GM18505 (cell line): ENCODE measurements around the gene HAAO.
"Not testable (repeated sequence)": the region's sequence is repeated elsewhere in the genome, so short reads cannot be mapped to it uniquely, and the experiment has no call there.

Source experiments
- ATAC-seq: cut with Tn5 transposase; IDR thresholded peaks from one replicate; pipeline ENCODE4 v1.9.1; 2021; ENCODE audit not compliant: unreplicated experiment
- POLR2A ChIP-seq: IDR thresholded peaks from 4 replicates; pipeline ENCODE4 v1.6.1; 2011; ENCODE audit warnings: borderline replicate concordance; ENCODE audit not compliant: insufficient read depth, insufficient read length; ENCODE audit errors: extremely low read depth

Gene HAAO

GRCh38 chr2:42752314-42752713, 40.1 kb downstream of the HAAO start:
- TF ChIP-seq POLR2A, result no peak
- ATAC-seq, result peak; percentile 59

DNA sequence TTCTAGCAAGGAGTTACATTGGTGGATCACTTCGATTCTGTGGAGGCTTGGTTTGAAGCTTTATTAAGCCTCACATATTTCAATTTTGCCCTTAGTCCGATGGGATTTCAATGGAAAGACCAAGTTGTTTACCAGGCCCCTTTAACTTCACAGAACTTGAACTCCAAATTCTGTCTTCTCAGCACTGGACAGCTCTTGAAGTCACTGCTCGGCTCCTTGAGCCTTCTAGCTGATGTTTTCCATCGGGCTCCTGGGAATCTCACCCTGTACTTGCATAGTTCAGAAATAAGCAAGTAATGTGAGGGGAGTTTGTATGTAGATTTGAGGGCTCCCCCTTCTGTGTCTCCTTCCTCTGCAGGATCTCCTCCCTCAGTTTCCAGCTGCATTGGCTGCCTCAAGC, 43.5 kb downstream of the HAAO start:
- TF ChIP-seq POLR2A, result no peak
- no peak for ATAC-seq

DNA sequence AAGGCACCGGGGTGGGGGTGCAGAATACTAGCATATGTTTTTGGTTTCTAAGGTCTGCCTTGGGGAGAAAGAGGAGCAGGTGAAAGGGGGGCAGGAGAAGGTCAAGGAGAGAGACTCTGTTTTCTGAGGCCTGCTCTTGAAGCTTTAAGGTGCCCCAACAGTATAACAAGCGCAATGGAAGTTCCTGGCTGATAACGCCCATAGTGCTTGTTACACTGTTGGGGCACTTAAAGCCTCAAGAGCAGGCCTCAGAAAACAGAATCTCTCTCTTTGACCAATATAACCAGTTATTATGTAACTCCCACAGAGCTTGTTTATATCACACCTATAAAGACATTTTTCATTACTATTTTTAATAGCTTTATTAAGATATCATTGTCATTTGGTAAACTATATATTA, 45.0 kb downstream of the HAAO start:
- TF ChIP-seq POLR2A, result no peak
- no peak for ATAC-seq

DNA sequence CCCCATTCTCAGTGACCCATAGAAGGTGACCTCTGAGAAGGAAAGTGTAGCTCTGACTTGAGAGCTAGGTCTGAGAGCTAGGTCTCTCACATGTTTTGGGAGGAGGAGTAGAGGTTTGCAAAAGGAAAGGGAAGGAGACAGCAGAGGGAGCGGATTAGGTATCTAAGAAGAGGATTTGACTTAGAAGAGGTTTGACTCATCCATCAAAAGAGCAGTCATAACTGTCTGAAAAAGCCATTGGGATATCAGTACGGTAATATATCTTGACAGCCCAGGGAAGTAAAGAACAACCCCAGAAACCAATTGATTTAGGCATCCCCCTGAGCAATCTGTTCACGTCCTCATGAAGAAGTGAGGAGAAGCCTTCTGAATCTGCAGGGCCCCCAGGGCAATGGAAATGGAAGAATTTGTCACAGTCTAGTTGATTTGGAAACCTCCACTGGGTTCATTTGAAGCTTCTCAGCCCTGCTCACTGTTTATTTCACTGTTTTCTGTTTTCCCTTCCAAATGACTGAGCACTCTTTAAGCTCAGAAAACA, 47.8 kb downstream of the HAAO start:
- TF ChIP-seq POLR2A, result no peak
- no peak for ATAC-seq

GRCh38 chr2:42743659-42743990, 48.8 kb downstream of the HAAO start:
- no peak for ATAC-seq
- no peak for TF ChIP-seq POLR2A

DNA sequence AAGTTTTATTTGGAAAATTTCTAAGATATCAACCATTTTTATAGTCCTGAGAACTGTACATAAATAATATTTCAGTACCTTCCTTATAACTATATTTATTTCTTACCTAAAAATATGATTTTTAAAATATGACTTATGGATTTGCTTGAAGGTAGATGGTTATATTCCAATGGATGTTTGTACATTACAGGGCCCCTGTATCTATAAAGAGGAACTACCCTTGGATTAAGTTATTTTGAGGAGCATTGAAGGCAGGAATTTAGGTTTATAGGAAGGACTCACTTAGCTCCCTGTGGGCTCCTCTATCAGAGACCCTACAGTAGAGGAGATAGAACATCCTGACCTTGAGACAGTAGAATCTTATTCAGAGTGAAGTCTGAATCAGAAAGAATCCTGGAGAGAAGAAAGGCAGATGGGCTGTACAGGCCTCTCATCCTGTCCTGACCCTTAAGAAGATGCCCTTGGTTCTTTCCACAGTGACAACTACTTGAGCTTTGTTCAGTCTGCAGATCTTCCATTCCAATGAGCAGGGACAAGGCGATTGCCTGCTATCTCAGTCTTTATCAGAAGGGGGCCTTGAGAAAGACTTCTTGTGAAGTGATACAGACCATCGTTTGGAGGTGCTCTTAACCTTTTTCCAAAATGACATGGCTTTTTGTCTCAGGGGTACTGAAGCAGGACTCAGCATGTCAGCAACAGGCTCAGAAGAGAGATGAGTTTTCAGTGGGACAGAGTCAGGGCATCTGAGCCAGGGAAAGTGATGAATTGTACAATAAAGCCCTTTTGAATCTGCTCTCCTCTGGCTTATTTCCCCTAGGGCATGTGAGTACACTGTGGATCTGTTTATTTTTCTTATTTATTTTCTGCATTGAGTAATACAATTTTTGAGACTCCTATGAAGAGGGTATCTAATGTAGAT, 49.4 kb downstream of the HAAO start:
- no peak for TF ChIP-seq POLR2A
- ATAC-seq, result no peak

DNA sequence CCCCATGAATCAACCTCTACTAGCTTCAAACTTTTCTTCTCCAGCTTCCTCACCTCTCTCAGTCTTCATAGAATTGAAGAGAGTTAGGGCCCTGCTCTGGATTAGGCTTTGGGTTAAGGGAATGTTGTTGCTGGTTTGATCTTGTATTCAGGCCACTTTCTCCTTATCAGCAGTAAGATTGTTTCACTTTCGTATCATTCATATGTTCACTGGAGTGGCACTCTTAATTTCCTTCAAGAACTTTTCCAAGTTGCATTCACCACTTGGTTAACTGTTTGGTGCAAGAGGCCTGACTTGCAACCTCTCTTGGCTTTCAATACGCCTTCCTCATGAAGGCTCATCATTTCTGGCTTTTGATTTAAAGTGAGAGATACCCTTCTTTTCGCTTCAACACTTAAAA, 51.2 kb downstream of the HAAO start:
- TF ChIP-seq POLR2A, result no peak
- ATAC-seq, result no peak

DNA sequence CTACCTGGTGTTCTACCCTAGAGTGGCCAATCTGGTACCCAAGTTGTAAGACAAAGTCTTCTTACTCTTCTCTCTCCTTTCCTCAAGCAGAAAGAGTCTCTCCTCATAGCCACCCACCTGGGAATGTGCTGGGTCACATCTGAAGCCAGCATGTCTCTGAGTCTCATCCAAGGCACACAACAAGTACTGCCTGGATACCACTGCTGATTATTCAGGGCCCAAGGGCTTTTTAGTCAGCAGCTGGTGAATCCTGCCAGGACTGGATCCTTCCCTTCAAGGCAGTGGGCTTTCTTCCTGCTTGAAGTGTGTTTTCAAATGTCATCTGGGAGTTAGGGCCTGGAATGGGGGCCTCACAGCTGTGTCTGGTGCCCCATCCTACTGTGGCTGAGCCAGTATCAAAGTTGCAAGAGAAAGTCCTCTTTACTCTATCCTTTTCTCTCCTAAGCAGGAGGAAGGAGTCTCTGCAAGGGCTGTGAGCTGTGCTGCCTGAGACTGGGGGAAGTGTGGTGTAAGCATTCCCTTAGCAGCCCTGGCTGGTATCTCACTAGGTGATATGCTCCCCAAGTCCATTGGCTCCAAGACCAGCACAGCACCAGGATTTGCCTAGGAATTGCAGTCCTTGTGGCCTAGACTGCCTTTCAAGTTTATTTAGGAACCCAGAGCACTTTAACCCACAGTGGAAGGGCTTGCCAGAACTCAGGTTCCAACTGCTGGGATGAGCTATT, 55.6 kb downstream of the HAAO start:
- ATAC-seq, result no peak
- TF ChIP-seq POLR2A, result no peak

DNA sequence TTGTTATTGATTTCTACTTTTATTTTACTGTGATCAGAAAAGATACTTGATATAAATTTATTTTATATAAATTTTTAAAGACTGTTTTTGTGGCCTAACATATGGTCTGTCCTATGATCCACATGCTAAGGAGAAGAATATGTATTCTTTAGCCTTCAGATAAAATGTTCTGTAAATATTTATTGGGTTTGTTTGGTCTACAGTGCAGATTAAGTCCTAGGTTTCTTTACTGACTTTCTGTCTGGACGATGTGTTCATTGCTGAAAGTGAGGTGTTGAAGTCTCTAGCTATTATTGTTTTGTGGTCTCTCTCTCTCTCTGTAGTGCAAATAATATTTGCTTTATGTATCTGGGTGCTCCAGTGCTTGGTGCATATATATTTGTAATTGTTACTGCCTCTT, 58.5 kb downstream of the HAAO start:
- TF ChIP-seq POLR2A, result no peak

DNA sequence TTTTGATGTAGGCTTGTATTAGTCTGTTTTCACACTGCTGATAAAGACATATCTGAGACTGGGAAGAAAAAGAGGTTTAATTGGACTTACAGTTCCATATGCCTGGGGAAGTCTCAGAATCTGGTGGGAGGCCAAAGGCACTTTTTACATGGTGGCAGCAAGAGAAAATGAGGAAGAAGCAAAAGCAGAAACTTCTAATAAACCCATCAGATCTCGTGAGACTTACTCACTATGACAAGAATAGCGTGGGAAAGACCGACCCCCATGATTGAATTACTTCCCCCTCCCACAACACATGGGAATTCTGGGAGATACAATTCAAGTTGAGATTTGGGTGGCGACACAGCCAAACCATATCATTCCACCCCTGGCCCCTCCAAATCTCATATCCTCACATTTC, 61.1 kb downstream of the HAAO start:
- ATAC-seq, result not testable (repeated sequence)

More for the DNA sequence above, 58.5 kb downstream of the HAAO start:
- no peak for ATAC-seq

- no peak for TF ChIP-seq POLR2A
- no peak for ATAC-seq
Measured at GRCh38 chr2:42726680-42727079, 65.7 kb downstream of the HAAO start.

GRCh38 chr2:42725657-42726056, 66.7 kb downstream of the HAAO start:
- no peak for TF ChIP-seq POLR2A
- ATAC-seq, result no peak

DNA sequence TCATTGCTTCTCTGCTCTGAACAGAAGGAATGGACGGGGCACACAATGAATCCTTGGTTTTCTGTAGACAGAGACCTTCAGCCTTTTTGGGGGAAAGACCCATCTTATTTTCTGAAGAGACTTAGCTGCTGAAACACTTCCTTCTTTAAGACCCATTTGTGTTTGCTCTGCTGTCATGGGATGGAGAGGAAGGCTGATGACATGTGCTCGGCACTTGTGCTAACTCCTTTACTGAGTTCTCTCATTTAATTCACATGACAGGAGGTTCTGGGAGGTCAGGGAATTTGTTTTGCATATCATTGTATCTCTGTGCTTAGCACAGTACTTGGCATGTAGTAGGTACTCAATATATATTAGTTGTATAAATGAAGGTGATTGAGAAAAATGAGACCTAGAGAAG, 67.5 kb downstream of the HAAO start:
- TF ChIP-seq POLR2A, result no peak
- no peak for ATAC-seq

- TF ChIP-seq POLR2A, result no peak
- no peak for ATAC-seq
Measured at GRCh38 chr2:42723465-42723864, 68.9 kb downstream of the HAAO start.
